ENCODE results near the gene SLC39A5.
A peak's percentile ranks its signal among the peaks of the same experiment; 100 is the strongest.

Gene SLC39A5

GRCh38 chr12:56216461-56216860, 13.4 kb upstream of the SLC39A5 start:
- no peak for DNase-seq (ENCODE audit: low read depth)

GRCh38 chr12:56219840-56220239, 10.0 kb upstream of the SLC39A5 start:
- no peak for DNase-seq (ENCODE audit: low read depth)

DNA sequence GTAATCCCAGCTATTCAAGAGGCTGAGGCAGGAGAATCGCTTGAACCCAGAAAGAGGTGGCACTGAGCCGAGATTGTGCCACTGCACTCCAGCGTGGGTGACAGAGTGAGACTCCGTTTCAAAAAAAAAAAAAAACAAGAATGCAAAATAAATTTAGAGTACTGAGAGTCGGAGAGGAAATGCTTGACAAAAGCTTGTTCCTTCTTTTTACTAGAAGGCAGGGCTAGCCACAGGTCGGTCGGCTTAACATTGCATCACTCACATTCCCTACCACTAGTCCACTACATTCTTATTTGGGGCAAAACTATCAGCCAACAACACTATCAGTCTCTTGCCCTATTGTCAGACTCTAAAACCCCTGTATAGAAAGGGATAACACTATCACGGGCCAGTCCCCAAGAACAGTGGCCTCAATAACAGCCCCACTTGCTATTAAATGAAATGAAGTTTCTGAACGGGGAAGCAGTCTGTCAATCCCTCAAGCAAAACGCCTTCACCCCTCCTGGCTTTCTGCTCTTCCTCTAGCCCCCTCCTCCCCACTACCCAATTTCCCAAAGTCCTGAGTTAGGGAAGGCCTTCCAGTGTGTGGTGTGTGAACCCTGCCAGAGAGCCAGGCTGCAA, 9.1 kb upstream of the SLC39A5 start:
- DNase-seq (ENCODE audit: low read depth) = peak; percentile 42

DNA sequence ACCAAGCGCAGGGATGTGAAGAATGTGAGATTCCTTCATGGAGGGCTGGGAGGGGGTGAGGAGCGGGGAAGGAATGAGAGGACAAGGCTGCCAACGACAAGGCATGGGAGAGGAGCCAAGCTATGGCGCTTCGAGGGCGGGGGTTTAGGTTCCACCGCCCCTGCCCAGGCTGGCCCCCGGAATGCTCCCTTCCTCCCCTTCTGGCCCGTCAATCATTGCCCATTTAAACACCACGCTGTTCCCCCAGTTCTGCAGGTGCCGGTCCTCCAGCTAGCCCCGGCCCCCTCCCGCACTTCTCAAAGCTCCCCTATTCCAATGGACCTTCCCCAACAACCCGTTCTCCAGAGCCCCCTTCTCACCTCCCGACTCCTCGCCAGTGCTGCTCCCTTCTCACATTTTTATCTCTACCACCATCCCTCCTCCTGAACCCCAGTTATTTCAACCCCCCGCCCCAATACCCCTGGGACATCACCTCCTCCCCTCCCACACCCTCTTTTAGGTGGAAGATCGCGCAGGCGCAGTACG, 8.6 kb upstream of the SLC39A5 start:
- peak; percentile 73 for DNase-seq (ENCODE audit: low read depth)

GRCh38 chr12:56221757-56222530, 7.9 kb upstream of the SLC39A5 start, which contains the start of gene RNF41:
TSS of gene RNF41 (minus strand) at chr12:56221922. CDS start at chr12:56214047, 7,875 bp downstream.
- peak; percentile 98 for DNase-seq (ENCODE audit: low read depth)

DNA sequence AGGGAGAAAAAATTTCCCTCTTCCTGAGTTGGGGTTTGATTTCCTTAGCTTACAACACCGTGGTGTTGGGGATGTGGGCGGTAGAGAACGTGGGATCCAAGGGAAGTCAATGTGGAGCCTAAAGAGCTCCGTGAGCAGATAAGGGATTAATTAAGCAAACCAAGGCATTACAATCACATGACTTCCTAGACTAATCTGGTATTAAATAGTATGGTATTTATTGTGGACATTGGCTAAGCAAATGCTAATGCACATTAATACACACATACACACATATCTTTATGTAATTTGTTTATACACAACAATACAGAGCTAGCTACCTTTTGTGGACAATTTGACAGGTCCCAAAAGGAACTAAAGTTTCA, 7.3 kb upstream of the SLC39A5 start:
- no peak for DNase-seq (ENCODE audit: low read depth)

GRCh38 chr12:56223571-56224101, 6.2 kb upstream of the SLC39A5 start:
- DNase-seq (ENCODE audit: low read depth) = no peak

DNA sequence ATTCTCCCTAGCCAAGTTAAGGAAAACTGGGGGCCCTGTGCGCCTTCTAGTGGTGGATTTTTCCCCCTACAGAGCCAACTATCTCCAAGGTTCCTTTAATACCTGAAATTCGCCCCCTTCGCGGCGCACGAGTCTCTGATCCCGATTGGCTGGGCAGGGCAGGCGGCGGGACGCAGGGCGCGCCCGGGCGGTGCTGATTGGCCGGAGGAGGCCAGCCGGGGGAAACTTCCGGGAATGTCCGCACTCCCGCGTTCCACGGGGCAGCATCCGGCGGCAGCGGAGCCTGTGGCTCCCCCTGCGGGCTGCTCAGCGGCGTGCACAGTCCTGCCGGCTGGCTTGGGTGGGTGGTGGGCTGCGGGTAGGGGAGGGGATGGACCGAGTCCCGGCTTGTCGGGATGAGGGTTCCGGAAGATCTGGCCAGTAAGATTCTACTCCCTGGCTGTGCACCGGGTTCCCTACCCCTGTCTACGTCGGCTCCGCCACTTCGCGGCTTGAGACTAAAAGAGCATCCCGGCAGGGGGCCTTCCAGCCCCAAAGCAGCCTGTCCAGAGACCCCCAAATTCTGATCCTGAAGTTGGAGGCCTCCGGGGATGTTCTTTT, 5.6 kb upstream of the SLC39A5 start, which contains the start of gene NABP2:
NABP2 (plus strand) TSS at position 241 of the 600 bp plus-strand sequence. CDS start 515 bp downstream, outside the sequence.
- DNase-seq (ENCODE audit: low read depth) = peak; percentile 99

DNA sequence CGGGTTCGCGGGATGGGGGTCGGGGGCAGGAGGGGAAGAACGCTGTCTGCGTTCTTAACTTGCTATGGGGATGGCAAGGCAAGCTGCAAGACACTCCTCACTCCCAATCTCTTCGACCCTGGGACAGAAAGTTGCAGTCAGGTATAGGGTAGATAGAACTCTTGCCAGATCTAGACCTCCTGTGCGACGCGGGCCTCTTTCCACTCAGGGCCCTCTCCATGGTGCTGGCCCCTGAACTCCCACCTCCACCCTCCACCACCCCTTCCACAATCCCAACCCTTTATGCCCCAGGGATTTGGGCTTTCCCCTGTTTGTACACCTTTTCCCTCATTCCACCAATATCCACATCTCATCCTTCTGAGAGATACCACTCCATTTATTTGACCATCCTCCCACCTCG, 4.9 kb upstream of the SLC39A5 start:
- no peak for DNase-seq (ENCODE audit: low read depth)

GRCh38 chr12:56229082-56229481, 769 bp upstream of the SLC39A5 start:
- DNase-seq (ENCODE audit: low read depth) = no peak

DNA sequence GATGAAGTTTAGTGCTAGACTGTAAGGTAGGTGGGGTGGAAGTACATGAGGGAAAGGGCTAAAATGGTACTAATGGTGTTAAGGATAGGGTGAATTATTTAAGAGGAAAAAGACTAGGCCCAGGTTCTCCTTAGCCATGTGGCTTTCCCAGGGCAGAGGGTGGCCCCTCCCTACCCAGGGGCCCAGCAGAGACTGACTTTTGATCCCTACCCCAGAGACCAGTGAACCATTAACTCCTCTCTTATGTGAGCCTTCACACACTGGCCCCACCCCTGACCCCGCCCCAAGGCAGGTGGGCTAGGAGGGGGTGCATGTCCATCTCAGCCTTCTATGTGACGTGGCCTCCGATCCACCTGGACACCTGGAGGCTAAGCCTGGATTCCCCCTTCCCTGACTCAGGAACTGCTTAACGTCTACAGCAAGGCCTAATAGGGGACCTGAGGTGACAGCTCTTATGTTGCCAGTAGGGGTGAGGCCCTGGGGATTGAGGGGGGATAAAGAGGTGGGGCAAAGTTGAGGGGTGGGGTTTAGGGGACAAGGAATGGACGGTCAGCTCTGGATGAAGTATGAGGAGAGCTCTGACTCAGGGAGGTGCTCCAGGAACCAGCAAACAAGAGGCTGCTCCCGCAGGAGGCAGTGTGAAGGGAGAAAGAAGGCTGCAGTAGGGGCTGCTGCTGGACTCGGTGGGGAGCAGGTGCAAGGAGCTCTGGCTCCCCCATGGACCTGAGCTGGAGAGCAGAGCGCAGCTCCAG, 757 bp downstream of the SLC39A5 start:
- no peak for DNase-seq (ENCODE audit: low read depth)

DNA sequence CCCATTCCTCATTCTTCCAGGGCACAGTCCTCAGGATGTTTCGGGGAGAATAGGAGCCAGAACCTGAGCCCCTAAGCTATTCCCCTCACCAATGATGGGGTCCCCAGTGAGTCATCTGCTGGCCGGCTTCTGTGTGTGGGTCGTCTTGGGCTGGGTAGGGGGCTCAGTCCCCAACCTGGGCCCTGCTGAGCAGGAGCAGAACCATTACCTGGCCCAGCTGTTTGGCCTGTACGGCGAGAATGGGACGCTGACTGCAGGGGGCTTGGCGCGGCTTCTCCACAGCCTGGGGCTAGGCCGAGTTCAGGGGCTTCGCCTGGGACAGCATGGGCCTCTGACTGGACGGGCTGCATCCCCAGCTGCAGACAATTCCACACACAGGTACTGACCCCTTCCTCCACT, 1.3 kb downstream of the SLC39A5 start:
- DNase-seq (ENCODE audit: low read depth) = no peak

- no peak for DNase-seq (ENCODE audit: low read depth)
Measured at GRCh38 chr12:56234746-56235436, 5.0 kb downstream of the SLC39A5 start.

DNA sequence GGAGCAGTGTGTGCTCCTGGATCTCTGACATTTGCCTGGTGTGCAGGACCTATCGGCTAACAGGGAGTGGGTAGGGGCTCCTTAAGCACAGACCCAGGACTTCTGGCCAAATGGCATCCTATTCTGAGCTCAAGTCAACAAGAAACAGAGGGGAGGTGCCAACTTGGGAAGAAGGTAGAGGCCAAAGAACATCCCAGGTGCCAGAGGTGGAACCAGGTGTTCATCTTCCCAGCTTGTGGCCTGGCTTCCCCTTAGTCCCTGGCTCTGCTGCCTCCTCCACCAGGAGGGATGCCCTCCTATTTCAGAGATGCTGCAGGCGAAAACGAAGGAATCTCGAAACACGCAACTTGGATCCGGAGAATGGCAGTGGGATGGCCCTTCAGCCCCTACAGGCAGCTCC, 6.2 kb downstream of the SLC39A5 start:
- no peak for DNase-seq (ENCODE audit: low read depth)

- no peak for DNase-seq (ENCODE audit: low read depth)
Measured at GRCh38 chr12:56236985-56237384, 7.1 kb downstream of the SLC39A5 start.

- DNase-seq (ENCODE audit: low read depth) = no peak
Measured at GRCh38 chr12:56237552-56237951, 7.7 kb downstream of the SLC39A5 start.

- no peak for DNase-seq (ENCODE audit: low read depth)
Measured at GRCh38 chr12:56241424-56242303, 11.8 kb downstream of the SLC39A5 start.

GRCh38 chr12:56242986-56243385, 13.1 kb downstream of the SLC39A5 start:
- no peak for DNase-seq (ENCODE audit: low read depth)

DNA sequence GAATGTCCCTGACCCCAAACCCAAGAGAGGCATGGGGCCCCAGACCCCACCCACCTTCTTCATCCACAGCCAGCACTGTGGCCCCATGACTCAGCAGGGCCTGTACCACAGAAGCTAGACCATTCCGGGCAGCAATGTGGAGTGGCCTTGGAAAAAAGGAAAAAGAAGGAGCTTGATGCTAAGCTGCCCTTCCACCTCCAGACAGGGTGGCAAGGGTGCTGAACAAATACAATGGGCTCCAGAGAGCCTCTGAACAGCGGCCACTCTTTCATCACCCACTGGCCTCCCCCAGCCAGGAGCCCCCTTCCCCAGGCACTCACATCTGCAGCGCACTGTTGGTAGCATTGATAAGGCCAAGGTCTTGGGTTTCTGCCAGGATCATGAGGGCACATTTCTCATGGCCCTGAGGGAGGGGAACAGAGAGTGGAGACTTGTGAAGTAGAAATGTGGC, 13.9 kb downstream of the SLC39A5 start:
- DNase-seq (ENCODE audit: low read depth) = no peak

DNA sequence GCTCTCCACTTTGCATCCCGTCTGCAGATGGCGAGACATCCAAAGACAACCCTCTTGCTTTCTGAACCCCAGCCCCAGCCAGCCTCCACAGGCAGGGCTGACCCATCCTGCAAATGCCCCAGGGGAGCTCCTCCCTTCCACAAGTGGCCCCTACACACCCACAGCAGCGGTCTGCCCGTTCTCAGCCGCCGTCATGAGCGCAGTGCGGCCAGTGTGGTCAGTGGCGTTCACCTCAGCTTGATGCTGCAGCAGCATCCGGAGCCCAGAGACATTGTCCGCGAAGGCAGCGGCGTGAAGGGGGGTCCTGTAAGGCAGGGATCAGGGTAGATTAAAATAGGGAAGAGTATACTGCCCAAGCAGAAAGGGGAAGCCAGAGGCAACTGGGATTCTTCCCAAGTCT, 14.6 kb downstream of the SLC39A5 start:
- no peak for DNase-seq (ENCODE audit: low read depth)
